ENCODE measurements around the gene NAT16. TPM values are rescaled to one million over a fixed set of nuclear protein-coding genes. Genes with fewer than 3 reads are reported as not detected.

Gene NAT16
- total RNA-seq, 2 donors from 2014 or later, result not detected

GRCh38 chr7:101172854-101173751 lies 7.0 kb downstream of the NAT16 start:
- Histone ChIP-seq H3K4me1 (peaks cover 0 to 40% of the 10 kb centered on the region in 2 donors), H3K36me3 (no peaks in the 10 kb centered on the region), H3K4me3 (peak overlapping the region; percentile 1 to 31), H3K27me3 (peaks cover 57 to 59% of the 10 kb centered on the region in 2 donors), H3K27ac (no peak overlapping the region), H3K9me3 (no peaks in the 10 kb centered on the region)
- TF ChIP-seq, protein P1, sequence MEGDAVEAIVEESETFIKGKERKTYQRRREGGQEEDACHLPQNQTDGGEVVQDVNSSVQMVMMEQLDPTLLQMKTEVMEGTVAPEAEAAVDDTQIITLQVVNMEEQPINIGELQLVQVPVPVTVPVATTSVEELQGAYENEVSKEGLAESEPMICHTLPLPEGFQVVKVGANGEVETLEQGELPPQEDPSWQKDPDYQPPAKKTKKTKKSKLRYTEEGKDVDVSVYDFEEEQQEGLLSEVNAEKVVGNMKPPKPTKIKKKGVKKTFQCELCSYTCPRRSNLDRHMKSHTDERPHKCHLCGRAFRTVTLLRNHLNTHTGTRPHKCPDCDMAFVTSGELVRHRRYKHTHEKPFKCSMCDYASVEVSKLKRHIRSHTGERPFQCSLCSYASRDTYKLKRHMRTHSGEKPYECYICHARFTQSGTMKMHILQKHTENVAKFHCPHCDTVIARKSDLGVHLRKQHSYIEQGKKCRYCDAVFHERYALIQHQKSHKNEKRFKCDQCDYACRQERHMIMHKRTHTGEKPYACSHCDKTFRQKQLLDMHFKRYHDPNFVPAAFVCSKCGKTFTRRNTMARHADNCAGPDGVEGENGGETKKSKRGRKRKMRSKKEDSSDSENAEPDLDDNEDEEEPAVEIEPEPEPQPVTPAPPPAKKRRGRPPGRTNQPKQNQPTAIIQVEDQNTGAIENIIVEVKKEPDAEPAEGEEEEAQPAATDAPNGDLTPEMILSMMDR (IDR thresholded peaks at IDR 0.05), result no peak
- DNase-seq (ENCODE audit: low spot score), result no peak

DNA sequence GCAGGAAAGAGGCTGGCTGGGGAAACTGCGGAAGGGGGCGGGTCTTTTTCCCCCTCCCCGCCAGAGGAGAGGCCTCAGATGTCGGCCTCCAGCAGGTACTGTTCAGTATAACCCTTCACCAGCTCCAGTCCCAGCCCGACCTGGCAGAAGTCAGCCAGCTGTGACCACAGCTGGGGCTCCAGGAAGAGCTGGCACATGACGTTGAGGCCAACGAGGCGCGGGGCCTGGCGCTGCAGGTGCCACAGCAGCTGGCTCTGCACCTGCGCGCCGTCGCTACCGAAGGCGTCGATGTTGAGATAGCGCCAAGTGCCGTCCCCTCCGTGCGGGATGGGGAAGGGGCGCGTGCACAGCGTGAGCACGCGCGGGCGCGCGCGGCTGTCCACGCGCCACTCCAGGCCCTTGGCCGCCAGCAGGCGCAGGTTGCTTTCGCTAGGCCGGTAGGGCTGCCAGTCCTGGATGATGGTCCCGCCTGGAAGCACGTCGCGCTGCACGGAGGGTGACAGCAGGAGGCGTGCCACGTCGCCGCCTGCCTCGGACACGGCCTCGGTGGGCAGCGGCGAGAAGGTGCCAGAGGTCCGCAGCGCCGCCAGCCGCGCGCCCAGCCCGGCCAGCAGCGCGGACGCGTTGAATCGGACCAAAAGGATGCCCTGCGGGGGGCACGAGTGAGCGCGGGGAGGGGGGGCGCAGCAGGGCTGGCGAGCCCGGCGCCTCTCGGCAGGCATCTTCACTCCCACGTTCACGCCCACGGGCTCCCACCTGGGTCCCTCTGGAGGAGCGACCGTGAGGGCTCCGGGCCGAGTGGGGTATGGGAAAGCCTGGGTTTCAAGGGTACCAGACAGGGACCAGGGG lies 7.9 kb downstream of the NAT16 start:
- no peak overlapping the region for H3K27ac ChIP-seq
- peaks cover 54 to 63% of the 10 kb centered on the region in 2 donors for H3K27me3 ChIP-seq
- H3K36me3 ChIP-seq, result no peaks in the 10 kb centered on the region
- TF ChIP-seq, protein P1 (IDR thresholded peaks at IDR 0.05), result no peak
- H3K4me3 ChIP-seq, result peak overlapping the region in 1 of 2 donors; percentile 30
- H3K4me1 ChIP-seq, result peaks cover 0 to 40% of the 10 kb centered on the region in 2 donors
- DNase-seq (ENCODE audit: low spot score), result no peak
- no peaks in the 10 kb centered on the region for H3K9me3 ChIP-seq

GRCh38 chr7:101171442-101171837 lies 8.7 kb downstream of the NAT16 start:
- Histone ChIP-seq H3K4me3 (no peak overlapping the region), H3K27me3 (peaks cover 59 to 71% of the 10 kb centered on the region in 2 donors), H3K36me3 (no peaks in the 10 kb centered on the region), H3K27ac (no peak overlapping the region), H3K9me3 (no peaks in the 10 kb centered on the region), H3K4me1 (peaks cover 0 to 40% of the 10 kb centered on the region in 2 donors)
- TF ChIP-seq, protein P1 (IDR thresholded peaks at IDR 0.05), result no peak
- no peak for DNase-seq (ENCODE audit: low spot score)

DNA sequence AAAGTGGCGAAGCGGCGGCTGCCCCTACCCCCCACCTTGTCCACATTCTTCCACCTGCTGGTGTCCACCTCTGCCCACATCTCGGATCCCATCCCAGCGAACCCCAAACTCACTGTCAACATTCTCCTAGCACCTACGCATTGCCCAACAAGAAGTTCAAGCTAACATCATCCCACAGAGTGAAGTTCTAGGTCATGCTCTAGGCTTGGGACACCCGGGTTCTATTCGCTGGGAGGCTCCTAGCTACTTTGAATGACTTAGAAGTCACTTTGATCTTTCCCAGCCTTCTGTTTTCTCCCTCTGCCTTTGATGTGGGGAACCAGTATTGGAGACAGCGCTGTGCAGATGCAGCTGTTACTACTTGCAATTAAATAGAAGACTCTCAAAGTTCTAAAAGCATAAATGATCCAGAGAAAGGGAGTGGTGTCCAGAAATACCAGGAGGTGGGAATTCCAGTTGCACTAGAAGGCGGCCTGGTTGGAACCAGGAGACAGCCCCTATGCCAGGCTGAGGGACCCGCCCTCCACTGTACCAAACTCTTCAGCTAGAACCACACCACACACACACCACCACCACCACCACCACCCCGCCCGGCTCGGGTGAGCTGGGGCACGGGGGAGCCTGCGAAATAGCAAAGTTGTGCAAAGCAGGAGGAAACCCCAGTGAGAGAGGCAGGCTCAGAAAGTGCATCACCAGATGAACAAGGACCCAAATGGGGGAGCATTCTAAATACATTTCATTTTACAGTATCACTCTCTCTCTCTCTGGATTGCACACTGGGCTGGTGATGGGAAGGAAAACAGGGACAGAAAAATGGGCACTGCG lies 9.3 kb downstream of the NAT16 start:
- H3K9me3 ChIP-seq, result no peaks in the 10 kb centered on the region
- TF ChIP-seq, protein P1 (IDR thresholded peaks at IDR 0.05), result no peak
- DNase-seq (ENCODE audit: low spot score), result no peak
- peaks cover 63 to 73% of the 10 kb centered on the region in 2 donors for H3K27me3 ChIP-seq
- H3K27ac ChIP-seq, result no peak overlapping the region
- H3K4me1 ChIP-seq, result peaks cover 0 to 44% of the 10 kb centered on the region in 2 donors
- no peaks in the 10 kb centered on the region for H3K36me3 ChIP-seq
- H3K4me3 ChIP-seq, result no peak overlapping the region

DNA sequence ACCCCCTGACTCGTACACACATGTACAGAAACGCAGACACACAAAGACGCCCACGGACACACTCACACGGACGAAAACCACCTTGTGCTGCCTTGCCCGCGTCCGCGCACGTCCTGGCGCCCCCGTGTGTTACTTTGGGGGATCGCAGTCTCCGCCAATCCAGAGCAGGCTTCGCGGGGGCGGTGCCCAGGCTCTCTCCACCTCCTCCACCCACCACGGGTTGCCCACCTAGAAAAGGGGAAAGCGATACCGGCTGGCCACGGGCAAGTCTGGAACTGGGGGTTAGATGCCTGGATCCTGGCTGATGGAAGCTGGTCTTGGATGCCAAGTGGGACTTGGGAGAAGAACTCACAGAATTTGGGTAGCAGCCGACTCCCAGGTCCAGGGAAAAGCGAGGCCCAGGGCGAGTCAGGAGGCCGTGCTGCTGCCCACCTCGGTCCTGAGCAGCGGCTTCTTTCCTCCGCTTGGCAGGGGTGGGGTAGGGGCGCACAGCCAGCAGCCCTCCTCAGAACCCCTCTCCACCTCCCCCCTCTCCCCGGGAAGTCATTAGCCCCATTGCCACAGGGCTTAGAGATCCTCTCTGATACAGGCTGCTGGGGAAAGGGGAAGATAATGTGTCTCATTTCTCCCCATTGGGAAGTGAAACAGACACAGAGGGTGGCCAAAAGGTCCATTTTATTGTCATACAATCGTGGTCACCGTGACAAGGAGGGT lies 10.1 kb downstream of the NAT16 start:
- DNase-seq (ENCODE audit: low spot score), result peak; percentile 70
- H3K4me1 ChIP-seq, result peaks cover 0 to 52% of the 10 kb centered on the region in 2 donors
- no peak overlapping the region for H3K4me3 ChIP-seq
- TF ChIP-seq, protein P1 (IDR thresholded peaks at IDR 0.05), result peak; percentile 81 to 90
- no peaks in the 10 kb centered on the region for H3K36me3 ChIP-seq
- H3K9me3 ChIP-seq, result no peaks in the 10 kb centered on the region
- H3K27ac ChIP-seq, result no peak overlapping the region
- H3K27me3 ChIP-seq, result peaks cover 61 to 70% of the 10 kb centered on the region in 2 donors
